Myometrial cell (primary cell): Measurements from ENCODE around the gene DEFB116. TPM values are rescaled to one million over a fixed set of nuclear protein-coding genes. Genes with fewer than 3 reads are reported as not detected.

Experiments
- total RNA-seq: library from RNA; depleted of rRNA; stranded (reverse); fragments of >200 nt; gene quantifications from 2 replicates; pipeline ENCODE4 v1.2.3, GENCODE V29; 2015

DEFB116 gene, protein sequence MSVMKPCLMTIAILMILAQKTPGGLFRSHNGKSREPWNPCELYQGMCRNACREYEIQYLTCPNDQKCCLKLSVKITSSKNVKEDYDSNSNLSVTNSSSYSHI
- total RNA-seq, result not detected in 2 replicates

DNA sequence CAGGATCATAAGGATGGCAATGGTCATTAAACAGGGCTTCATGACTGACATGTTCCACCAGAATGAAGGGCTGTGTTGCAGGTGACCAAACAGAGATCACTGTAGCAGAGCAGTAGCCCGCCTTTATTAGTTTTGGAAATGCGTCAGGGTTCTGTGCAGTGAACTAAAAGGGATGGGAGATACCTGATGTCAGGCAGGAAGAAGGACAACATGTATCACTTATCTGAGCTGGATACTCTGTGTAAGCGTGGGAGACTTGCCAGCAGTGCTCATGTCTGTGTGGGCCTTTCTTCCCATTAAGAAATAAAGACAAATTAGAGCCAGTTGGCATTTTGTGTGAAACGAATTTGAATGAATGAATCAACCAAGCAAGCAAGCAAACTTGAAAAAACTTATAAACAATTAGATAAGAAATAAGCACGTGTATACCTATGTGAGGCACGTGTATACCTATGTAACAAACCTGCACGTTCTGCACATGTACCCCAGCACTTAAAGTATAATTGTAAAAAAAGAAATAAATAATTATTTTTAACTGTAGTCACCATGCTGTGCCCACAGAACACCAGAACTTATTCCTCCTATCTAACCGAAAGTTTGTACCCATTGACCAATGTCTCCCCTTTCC lies at the start of gene DEFB116:
DEFB116 (minus strand) TSS at position 51 of the 628 bp plus-strand sequence; CDS start at position 51, 0 bp downstream.

DNA sequence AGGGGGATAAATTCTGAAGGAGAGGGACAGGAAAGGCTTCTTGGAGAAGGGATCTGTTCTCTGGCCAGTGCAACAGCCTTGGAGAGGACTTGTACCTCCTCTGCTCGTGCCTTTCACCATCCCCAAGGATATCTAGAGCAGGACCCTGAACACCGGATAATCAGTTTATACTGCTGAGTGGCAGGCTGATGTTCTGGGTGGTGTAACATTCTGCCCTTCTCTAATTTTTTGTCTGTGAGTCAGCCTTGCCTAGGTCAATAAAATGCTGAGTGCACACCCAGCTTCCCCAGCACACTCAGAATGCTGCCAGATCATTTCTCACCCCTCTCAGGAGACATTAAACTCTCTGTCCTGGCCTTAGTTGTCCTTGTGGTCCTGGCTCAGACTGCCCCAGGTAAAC lies 51.0 kb downstream of the DEFB116 start, which contains the start of gene DEFB115:
DEFB115 (plus strand) TSS at position 301 of the 400 bp plus-strand sequence; CDS start at position 301, 0 bp downstream.

Other genes starting within 250 kb of the DEFB116 start
- not detected in 2 replicates for gene DEFB115, start 50.9 kb downstream of the DEFB116 start, total RNA-seq
- not detected in 2 replicates for gene DEFB118, start 60.0 kb upstream of the DEFB116 start, total RNA-seq
- not detected in 2 replicates for gene DEFB119, start 82.0 kb upstream of the DEFB116 start, total RNA-seq
- gene DEFB121, start 97.6 kb upstream of the DEFB116 start, total RNA-seq, result not detected in 2 replicates
- gene DEFB123, start 132.0 kb upstream of the DEFB116 start, total RNA-seq, result not detected in 2 replicates
- not detected in 2 replicates for gene DEFB124, start 166.5 kb upstream of the DEFB116 start, total RNA-seq
- gene REM1, start 166.7 kb upstream of the DEFB116 start, total RNA-seq, result under 0.01 TPM in 1 of 2 replicates, not detected in the other
- gene HM13, start 205.9 kb upstream of the DEFB116 start, total RNA-seq, result 76.9 and 84.2 TPM in 2 replicates